Aorta (tissue), 5 donors: ENCODE results near the gene POLDIP3. TPM values are rescaled to one million over a fixed set of nuclear protein-coding genes. Genes with fewer than 3 reads are reported as not detected.

Experiments used
- ATAC-seq: fragments of 200-7000 bp; cut with Tn5 transposase; one replicate; pipeline ENCODE4 v1.9.1; 2022; ENCODE audit warnings: moderate library complexity; ENCODE audit not compliant: low FRiP score
- DNase-seq, 2 donors: peaks; one replicate each; pipeline ENCODE4 v3.0.0-alpha.2; 2020
- H3K27ac ChIP-seq, 2 donors: one replicate each; pipeline ENCODE4 v1.5.1; 2013; ENCODE audit warnings: low read length in 2 of 2, mild to moderate bottlenecking in 2 of 2, moderate library complexity in 2 of 2, control low read depth in 1 of 2, inconsistent platforms in 1 of 2, low read depth in 1 of 2
- H3K27me3 ChIP-seq, 2 donors: one replicate each; pipeline ENCODE4 v1.6.1; 2013; ENCODE audit warnings: control low read depth in 1 of 2, low read length in 1 of 2, mild to moderate bottlenecking in 1 of 2, moderate library complexity in 1 of 2; ENCODE audit not compliant: insufficient read depth in 2 of 2, control insufficient read depth in 1 of 2
- H3K36me3 ChIP-seq, 2 donors: one replicate each; pipeline ENCODE4 v1.6.1; 2013; ENCODE audit warnings: control low read depth in 1 of 2, low read length in 1 of 2, mild to moderate bottlenecking in 1 of 2; ENCODE audit not compliant: insufficient read depth in 2 of 2, control insufficient read depth in 1 of 2
- H3K4me1 ChIP-seq, 2 donors: one replicate each; pipeline ENCODE4 v1.6.1; 2013; ENCODE audit warnings: low read length in 2 of 2, control low read depth in 1 of 2, mild to moderate bottlenecking in 1 of 2, moderate library complexity in 1 of 2; ENCODE audit not compliant: insufficient read depth in 2 of 2, control insufficient read depth in 1 of 2
- H3K4me3 ChIP-seq, 2 donors: one replicate each; pipeline ENCODE4 v1.5.1; 2013; ENCODE audit warnings: low read length in 2 of 2, control low read depth in 1 of 2, mild to moderate bottlenecking in 1 of 2
- H3K9me3 ChIP-seq: one replicate; pipeline ENCODE4 v1.6.1; 2013; ENCODE audit warnings: mild to moderate bottlenecking, low read length; ENCODE audit not compliant: control insufficient read depth
- WGBS, 2 donors: extraction: QIAGEN DNeasy Blood & Tissue Kit; methylation state at CpG; one replicate each; pipeline ENCODE4 v1.1.7; 2013; 5-methylcytosine and 5-hydroxymethylcytosine counted together
- intact Hi-C, 2 donors: fragments of 100-400 bp; cut with DNase I; formaldehyde crosslinking; loops; one replicate each; pipeline versions ENCODE4 v1.14.2 to v1.15.0; 2022
- polyA plus RNA-seq, 2 donors: library from polyadenylated mRNA; stranded (reverse); fragments of 200-250 nt; gene quantifications; one replicate each; pipeline ENCODE4 v1.2.3, GENCODE V29; 2013
- total RNA-seq, 2 donors: library from RNA; stranded (reverse); fragmentation: NEBNext Ultra II Directional; extraction: Animal tissue kit (Norgen Biotek cat#: 25700); gene quantifications; one replicate each; pipeline ENCODE4 v1.2.1, GENCODE V29; 2021
- donor health status: healthy with polysubstance abuse.
- donor health status: Bipolar disorder and iron deficiency.
- donor health status: DM: no; HTN: no; CAD: no.
- donor health status: DM: no; HTN: no; CAD: no.
- donor health status: DM: yes; HTN: yes; CAD: no.

Gene POLDIP3
- total and polyA plus RNA-seq, 4 donors: 26.0 to 49.6 (median 41.0) TPM

- Histone ChIP-seq H3K9me3 (no peaks in the 10 kb centered on the region), H3K27ac (peak overlapping the region in 1 of 2 donors; percentile 53), H3K4me1 (peaks cover 0 to 5% of the 10 kb centered on the region in 2 donors), H3K27me3 (no peaks in the 10 kb centered on the region), H3K4me3 (no peak overlapping the region), H3K36me3 (no peaks in the 10 kb centered on the region)
- DNase-seq (no peak), ATAC-seq (no peak)
- intact Hi-C loops: no loop called here
- WGBS, 2 donors: 87 to 88% methylated on average over 14 of the region's 14 CpGs
Observed at GRCh38 chr22:42643634-42644421, 29.1 kb upstream of the POLDIP3 start.

GRCh38 chr22:42642806-42643633, 28.3 kb upstream of the POLDIP3 start:
- no peaks in the 10 kb centered on the region for H3K27me3 ChIP-seq
- intact Hi-C loops: no loop called here

GRCh38 chr22:42641801-42642413, 27.2 kb upstream of the POLDIP3 start:
- no peak for DNase-seq
- no peak for ATAC-seq
- no peaks in the 10 kb centered on the region for H3K9me3 ChIP-seq
- no peak overlapping the region for H3K27ac ChIP-seq
- H3K27me3 ChIP-seq: no peaks in the 10 kb centered on the region
- intact Hi-C loops: no loop called here
- 53 to 57% methylated on average over 9 of the region's 9 CpGs for WGBS, 2 donors
- no peaks in the 10 kb centered on the region for H3K36me3 ChIP-seq
- H3K4me3 ChIP-seq: no peak overlapping the region
- peaks cover 0 to 5% of the 10 kb centered on the region in 2 donors for H3K4me1 ChIP-seq

More at GRCh38 chr22:42642806-42643633, 28.3 kb upstream of the POLDIP3 start:
- Histone ChIP-seq H3K27ac (no peak overlapping the region), H3K4me3 (no peak overlapping the region), H3K9me3 (no peaks in the 10 kb centered on the region), H3K36me3 (no peaks in the 10 kb centered on the region), H3K4me1 (peaks cover 0 to 5% of the 10 kb centered on the region in 2 donors)
- DNase-seq (no peak), ATAC-seq (no peak)
- WGBS, 2 donors: 79% methylated on average over 11 to 12 of the region's 12 CpGs

GRCh38 chr22:42639541-42640241, 25.0 kb upstream of the POLDIP3 start:
- H3K27me3 ChIP-seq: no peaks in the 10 kb centered on the region
- DNase-seq (no peak), ATAC-seq (no peak)
- no peaks in the 10 kb centered on the region for H3K9me3 ChIP-seq
- WGBS, 2 donors: 81% methylated on average over 9 of the region's 9 CpGs
- H3K36me3 ChIP-seq: no peaks in the 10 kb centered on the region
- H3K27ac ChIP-seq: no peak overlapping the region
- intact Hi-C loops: no loop called here
- H3K4me1 ChIP-seq: peaks cover 0 to 11% of the 10 kb centered on the region in 2 donors
- H3K4me3 ChIP-seq: no peak overlapping the region

GRCh38 chr22:42637555-42637954, 22.9 kb upstream of the POLDIP3 start:
- Histone ChIP-seq H3K27me3 (no peaks in the 10 kb centered on the region), H3K27ac (no peak overlapping the region), H3K36me3 (no peaks in the 10 kb centered on the region), H3K4me3 (no peak overlapping the region), H3K4me1 (peaks cover 0 to 6% of the 10 kb centered on the region in 2 donors), H3K9me3 (no peaks in the 10 kb centered on the region)
- no peak for DNase-seq
- 84 to 91% methylated on average over 12 of the region's 12 CpGs for WGBS, 2 donors
- intact Hi-C loops: no loop called here
- no peak for ATAC-seq

- Histone ChIP-seq H3K27me3 (no peaks in the 10 kb centered on the region), H3K4me1 (peaks cover 0 to 6% of the 10 kb centered on the region in 2 donors), H3K27ac (peak overlapping the region; percentile 62 to 64), H3K36me3 (peaks cover 0 to 2% of the 10 kb centered on the region in 2 donors), H3K9me3 (no peaks in the 10 kb centered on the region), H3K4me3 (no peak overlapping the region)
- ATAC-seq (peak; percentile 9), DNase-seq (no peak)
- 93 to 94% methylated on average over 14 to 17 of the region's 17 CpGs for WGBS, 2 donors
- intact Hi-C loops: no loop called here
Observed at GRCh38 chr22:42636506-42636905, 21.8 kb upstream of the POLDIP3 start.

GRCh38 chr22:42635531-42635930, 20.8 kb upstream of the POLDIP3 start:
- Histone ChIP-seq H3K27ac (peak overlapping the region in 1 of 2 donors; percentile 64), H3K4me1 (peaks cover 0 to 6% of the 10 kb centered on the region in 2 donors), H3K4me3 (no peak overlapping the region), H3K36me3 (peaks cover 0 to 2% of the 10 kb centered on the region in 2 donors), H3K9me3 (no peaks in the 10 kb centered on the region), H3K27me3 (no peaks in the 10 kb centered on the region)
- WGBS, 2 donors: 2 to 4% methylated on average over 3 of the region's 3 CpGs
- ATAC-seq (peak; percentile 92), DNase-seq (peak; percentile 92 to 95)
- intact Hi-C loops: no loop called here

- Histone ChIP-seq H3K36me3 (peaks cover 2 to 4% of the 10 kb centered on the region in 2 donors), H3K4me1 (peaks cover 0 to 6% of the 10 kb centered on the region in 2 donors), H3K9me3 (no peaks in the 10 kb centered on the region), H3K27me3 (no peaks in the 10 kb centered on the region), H3K27ac (no peak overlapping the region), H3K4me3 (no peak overlapping the region)
- DNase-seq: no peak
- 94% methylated on average over 9 of the region's 9 CpGs for WGBS, 2 donors
- intact Hi-C loops: no loop called here
- ATAC-seq: no peak
Observed at GRCh38 chr22:42633013-42633412, 18.3 kb upstream of the POLDIP3 start.
